OCI-LY7 (cell line): ENCODE data around the gene PSD4.

Source experiments
- CTCF ChIP-seq: fragments of 200-600 bp; sonication (generic); conservative IDR thresholded peaks from 2 replicates; pipeline ENCODE4 v1.5.1; 2014; ENCODE audit warnings: mild to moderate bottlenecking, antibody characterized with exemption, low read length, moderate library complexity, mixed read lengths
- EZH2phosphoT487 ChIP-seq: fragments of 200-600 bp; sonication (generic); IDR thresholded peaks from 2 replicates; pipeline ENCODE4 v1.6.1; 2018; ENCODE audit warnings: low read depth, borderline replicate concordance, mild to moderate bottlenecking, mixed run types, antibody characterized with exemption, low read length, moderate library complexity, mixed read lengths

- TF ChIP-seq CTCF (peak; percentile 88), EZH2phosphoT487 (no peak)
Observed at GRCh38 chr2:113203901-113204519, 30.2 kb downstream of the PSD4 start.
